Measurements from ENCODE around the gene MCTP1. TPM values are rescaled to one million over a fixed set of nuclear protein-coding genes. Genes with fewer than 3 reads are reported as not detected.
"Not testable (repeated sequence)": the region's sequence is repeated elsewhere in the genome, so short reads cannot be mapped to it uniquely, and the experiment has no call there.

Gene MCTP1
- polyA plus RNA-seq, 3 donors, result 4.2 to 5.6 (median 4.9) TPM

DNA sequence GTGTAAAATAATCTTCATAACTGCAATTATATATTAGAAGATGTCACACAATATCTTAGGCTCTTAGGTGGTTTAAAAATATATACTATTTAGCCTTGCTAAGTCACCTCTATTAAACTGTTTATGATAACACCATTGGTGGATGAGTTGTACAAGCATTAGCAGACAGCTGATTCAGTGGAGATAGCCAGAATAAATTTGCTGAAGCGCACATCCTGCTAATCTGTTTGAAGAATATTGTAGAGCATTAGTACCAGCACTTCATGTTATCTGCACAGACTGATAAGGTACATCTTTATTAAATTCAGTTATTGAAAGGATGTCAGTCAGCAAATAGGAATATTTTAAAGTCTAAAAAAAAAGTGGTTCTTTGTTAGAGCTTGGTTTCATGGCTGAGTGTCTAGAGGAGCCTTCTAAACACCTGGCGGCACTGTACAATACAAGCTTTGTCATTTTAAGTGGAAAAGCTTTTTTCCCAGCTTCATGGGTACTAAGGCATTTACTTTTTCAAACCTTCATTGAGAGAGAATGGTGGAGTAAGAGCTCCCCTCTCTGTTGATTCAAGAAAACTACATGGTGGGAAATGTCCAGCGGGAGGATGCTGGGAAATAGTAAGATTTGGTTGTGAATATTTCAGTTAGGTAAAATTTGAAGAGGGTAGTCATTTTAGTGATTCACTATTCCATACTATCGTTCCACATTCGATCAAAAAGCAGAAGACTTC, 391.3 kb downstream of the MCTP1 start:
- no peak for DNase-seq (ENCODE audit: low read depth in 3 of 3, low spot score in 2 of 3)

DNA sequence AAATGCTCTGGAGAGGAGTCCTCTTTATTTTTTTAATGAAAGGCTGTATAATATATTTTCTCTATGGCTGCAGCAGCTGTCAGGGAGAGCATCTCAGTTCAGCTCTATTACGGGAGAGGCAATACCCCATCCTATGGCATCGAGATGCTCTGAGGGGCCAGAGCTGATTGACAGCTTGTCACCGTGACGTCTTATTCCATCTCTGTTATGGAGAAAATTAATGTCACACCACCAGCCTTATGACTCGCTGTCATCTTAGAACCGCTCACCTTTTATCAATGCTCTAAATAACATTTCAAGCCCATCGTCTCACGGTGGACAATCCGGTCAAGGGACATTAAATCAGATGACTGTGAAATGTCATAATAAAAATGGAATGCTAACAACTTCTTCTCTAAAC, 392.9 kb downstream of the MCTP1 start:
- no peak for DNase-seq (ENCODE audit: low read depth in 3 of 3, low spot score in 2 of 3)

DNA sequence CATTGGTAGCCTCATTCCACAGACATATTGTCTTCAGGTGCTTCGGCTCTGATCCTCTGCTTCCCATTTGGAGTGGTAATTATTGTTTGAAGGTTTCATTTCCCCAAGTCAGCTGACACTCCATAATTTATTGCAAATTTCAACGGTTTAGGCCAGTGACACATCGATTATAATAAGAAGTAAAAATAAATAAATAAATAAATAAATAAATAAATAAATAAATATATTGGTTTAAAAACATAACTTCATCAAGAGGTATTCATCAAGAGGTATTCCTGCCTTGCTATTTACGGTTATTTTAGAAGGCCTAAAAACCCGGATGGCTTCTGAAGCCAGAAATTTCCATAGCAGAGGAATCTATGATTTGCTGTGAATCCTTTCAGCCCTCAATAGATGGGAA, 393.3 kb downstream of the MCTP1 start:
- no peak for DNase-seq (ENCODE audit: low read depth in 3 of 3, low spot score in 2 of 3)

DNA sequence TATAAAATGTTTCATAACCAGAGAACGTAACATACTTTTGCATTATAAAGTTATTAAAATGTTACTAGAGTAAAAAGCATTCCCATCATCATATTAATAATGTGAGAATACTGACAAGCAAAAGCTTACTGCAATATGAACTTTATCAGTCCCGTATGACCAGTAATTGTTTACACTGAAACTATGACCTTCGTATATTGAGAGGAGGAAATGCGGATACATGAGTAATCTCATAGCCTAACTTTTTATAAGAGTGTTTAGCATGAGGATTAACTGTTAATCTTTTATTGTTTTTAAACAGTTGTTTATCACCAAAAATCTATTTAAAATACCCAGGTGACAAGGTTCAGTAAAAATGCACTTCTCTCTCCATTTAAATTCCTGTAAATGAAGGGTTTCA, 394.0 kb downstream of the MCTP1 start:
- no peak for DNase-seq (ENCODE audit: low read depth in 3 of 3, low spot score in 2 of 3)

DNA sequence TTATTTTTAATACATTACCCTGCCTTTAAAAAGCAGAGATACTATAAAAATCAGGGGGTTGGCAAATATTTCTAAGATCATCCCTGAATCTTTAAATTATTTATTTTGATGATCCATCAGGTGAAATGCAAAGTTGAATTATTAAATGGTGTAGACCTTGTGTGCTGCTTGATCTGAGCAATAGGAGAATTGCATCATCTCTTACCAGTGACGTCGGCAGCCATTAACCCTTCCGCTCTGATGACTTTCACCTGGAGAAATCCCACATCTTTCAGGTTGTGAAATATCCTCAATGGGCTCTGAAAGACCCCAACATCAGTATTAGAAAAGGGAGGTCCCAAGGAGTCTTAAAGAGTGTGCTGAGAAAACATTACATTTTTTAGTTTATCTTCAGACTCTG, 396.2 kb downstream of the MCTP1 start:
- DNase-seq (ENCODE audit: low read depth in 3 of 3, low spot score in 2 of 3), result no peak

DNA sequence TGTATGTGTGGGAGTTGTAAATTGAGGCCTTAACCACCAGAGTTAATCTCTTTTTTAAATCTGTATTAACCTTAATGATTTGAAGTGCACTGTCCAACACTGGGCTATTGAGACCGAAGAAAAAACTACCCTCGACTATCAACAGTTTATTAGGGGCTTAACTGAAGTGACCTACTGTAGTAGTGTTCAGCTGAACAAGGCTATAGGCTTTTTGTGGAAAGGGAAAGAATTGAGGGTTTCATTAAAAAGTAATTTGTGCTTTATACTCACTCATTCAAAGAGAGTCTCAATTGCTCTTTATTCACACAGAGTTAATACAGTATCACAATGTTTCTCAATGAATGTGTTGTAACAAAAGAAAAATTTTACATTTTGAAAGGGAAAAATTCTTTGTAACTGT, 399.0 kb downstream of the MCTP1 start:
- DNase-seq (ENCODE audit: low read depth in 3 of 3, low spot score in 2 of 3), result no peak

DNA sequence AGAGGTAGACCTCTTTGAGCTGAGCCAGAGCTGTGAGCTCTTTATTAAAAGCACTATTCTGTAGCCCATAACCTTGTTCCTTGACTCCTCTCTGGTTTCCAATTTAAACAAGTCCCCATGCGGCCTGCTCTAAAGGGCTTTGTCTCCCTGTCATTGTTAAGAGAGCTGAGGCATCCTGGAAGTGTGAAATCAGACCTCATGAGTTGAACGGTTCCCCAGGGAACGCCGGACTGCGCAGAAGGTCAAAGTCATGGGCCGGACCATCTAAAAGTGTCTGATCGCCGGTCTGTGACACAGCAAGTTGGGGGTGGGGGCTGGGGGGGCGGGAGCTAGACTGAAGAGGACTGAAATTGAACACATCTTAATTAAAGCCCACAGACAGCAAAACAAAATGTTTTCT, 400.6 kb downstream of the MCTP1 start:
- peak; percentile 43 to 73 (median 59) for DNase-seq (ENCODE audit: low read depth in 3 of 3, low spot score in 2 of 3)

DNA sequence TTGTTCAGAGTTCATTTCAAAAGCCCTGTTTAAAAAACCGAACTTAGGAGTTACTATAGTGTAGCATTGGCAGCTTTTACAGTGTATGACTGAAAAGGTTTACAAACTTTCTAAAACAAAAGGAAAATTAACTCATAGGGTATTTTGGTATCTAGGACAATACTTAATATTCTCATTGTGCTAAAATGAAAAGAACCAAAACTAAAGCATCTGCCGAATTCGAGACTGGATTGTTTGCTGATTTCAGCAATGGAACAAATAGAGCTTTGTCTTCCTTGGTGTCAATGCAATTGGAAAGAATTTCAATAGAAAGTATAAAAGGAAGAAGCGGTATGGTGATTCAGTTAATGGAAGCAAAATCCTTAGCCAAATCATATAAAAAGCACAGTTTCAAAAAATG, 412.4 kb downstream of the MCTP1 start:
- DNase-seq (ENCODE audit: low read depth in 3 of 3, low spot score in 2 of 3), result no peak

DNA sequence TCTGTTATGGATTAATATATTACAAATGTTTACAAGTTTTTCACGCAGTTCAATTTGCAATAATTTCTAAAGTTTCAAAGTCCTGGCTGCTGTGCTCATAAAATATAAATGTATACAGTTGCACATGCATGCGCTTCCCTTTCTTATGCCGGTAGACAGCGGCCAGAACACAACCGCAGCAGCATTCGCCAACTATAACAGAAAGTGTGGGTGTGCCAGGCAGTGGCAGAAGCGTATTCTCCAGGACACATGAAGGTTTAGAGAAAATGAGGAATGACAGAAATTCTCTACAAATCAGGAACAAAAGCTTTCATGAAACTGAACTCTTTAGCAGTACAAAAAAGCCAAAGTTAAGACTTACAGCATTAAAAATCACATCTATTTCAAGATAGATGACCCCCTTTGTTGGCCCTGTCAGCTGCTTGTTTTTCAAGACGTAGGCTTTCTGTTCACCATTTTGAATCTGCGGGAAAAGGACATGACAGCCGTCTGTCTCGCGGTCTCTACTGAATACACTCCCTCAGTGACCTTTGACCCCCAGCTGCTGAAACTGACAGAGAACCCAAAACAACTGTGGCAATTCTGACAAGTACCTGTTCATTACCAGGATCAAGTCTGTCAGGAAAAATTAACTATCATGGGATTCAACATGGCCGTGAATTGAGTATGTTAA, 414.2 kb downstream of the MCTP1 start:
- no peak for DNase-seq (ENCODE audit: low read depth in 3 of 3, low spot score in 2 of 3)

DNA sequence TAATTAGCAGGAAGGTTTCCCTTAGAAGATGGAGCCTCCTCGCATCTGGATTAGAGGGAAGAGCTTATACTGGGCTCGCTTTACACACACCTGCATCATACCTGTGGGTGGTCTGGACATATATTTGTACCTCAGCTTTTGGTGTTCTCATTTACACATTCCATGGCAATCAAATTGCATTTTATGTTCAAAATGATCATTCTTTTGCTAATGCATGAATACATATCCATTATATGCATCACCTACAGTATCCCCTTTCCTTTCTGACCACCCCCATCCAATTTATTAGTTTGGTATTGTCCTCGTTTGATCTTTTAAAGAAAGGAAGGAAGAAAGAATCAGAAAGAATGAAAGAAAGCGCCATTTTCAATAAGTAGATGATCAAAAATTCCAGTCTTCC, 415.0 kb downstream of the MCTP1 start:
- DNase-seq (ENCODE audit: low read depth in 3 of 3, low spot score in 2 of 3), result no peak

DNA sequence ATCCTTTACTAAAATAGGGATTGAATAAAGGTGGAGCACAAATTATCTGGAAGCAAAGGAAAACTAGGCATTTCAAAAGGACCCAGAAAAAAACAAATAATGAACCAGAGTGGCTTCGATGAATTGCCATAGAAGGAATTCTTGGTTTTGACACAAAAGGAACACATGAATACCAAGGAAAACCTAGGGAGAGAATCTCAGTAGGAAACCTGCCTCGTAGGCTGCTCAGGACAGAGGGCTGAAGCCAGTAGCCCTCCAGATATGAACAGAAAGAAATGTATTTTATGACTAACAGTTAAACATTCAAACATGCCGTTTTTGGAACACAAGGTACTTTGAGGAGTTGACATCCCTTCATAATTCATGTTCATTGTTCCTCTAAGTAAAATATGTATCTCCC, 420.9 kb downstream of the MCTP1 start:
- no peak for DNase-seq (ENCODE audit: low read depth in 3 of 3, low spot score in 2 of 3)

DNA sequence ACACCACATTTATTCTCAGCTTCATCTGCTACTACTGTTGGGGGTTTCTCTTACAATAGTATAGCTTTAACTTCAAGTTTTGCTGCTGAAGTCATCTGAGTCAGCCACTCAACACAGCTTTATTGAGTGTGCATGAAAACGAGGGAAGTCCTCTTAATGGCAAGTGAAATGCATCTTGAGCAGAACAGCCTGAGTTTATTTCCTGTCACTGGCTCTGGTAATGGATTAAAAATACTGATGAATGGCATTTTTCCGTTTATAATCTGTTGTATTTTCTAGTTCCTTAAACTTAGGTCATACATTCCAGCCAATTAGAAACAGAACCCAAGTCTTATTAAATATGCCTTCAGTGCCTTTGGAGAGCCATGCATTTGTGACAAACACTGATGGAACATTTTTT, 427.8 kb downstream of the MCTP1 start:
- no peak for DNase-seq (ENCODE audit: low read depth in 3 of 3, low spot score in 2 of 3)

DNA sequence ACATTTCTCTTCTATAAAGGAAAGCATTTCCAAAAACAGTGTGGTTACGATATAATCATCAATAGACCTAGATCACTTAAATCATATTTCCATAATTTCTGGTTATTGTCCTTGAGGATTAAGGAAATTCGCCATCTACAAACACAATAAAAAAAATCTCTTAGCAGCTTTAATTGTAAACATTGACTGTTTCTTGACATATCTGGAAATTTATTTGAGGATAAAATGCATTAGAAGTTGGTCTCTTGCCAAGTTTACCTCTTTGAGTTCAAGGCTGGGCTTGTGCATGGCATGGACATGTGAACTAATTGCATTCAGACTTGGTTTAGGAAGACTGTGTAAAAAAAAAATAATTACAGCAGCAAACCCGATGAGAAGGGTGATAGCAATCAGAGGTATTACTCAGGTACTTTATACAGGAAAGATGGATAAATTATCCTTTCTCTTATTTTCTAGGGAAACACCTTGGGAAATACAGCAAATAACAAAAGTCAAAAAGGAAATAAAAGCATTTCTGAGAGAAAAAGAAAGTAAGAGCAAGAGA, 428.6 kb downstream of the MCTP1 start:
- no peak for DNase-seq (ENCODE audit: low read depth in 3 of 3, low spot score in 2 of 3)

DNA sequence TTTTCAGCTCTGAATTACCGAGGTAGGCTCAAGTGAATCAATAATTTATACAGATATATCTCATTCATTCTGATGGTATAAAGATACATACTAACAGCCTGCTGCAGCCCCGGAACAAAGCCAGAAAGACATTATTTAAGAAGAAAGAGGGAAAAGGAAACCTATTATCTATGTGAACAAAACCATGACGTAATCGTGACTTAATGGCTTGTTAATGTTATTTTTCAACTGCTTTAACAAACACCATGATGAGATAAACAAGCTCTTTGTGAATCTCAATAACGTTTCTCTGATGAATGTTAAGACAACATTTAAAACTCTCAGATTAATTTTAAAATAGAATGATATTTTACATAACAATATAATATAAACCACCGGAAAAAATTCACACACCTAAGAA, 429.4 kb downstream of the MCTP1 start:
- no peak for DNase-seq (ENCODE audit: low read depth in 3 of 3, low spot score in 2 of 3)

DNA sequence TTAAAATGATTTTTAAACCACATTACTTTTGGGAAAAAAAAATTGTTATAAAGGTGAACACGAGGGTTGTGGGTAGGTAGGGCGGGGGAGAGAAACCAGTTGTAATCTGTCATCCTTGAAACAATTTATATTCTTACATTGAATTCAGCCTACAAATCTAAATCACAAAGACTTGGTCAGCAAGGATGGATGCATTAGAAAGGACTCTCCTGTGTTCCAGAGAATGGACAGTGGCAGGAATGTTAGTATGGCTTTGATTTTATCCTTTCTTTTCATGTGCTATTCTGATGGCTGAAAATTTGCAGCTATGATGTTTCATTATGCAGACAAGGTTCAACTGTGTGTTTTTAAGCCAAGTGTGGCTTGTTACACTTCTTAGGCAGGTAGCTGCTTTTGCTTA, 431.8 kb downstream of the MCTP1 start:
- no peak for DNase-seq (ENCODE audit: low read depth in 3 of 3, low spot score in 2 of 3)

DNA sequence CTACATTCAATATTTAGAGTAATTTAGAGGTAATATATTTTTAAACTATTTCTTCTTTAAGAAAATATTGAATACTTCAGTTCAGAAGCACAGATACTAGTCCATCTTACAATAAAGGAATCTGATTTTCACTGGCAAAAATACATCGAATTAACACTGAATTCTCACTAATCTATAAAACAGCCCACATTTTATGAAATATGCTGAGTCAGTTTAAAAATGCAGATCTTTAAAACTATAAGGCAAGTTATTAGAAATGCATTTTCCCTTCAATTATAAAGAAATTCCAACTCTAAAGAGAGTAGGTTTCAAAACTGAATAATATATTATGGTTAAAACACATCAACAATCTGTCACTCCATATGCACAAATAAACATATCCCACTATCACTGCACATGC, 433.9 kb downstream of the MCTP1 start:
- no peak for DNase-seq (ENCODE audit: low read depth in 3 of 3, low spot score in 2 of 3)

DNA sequence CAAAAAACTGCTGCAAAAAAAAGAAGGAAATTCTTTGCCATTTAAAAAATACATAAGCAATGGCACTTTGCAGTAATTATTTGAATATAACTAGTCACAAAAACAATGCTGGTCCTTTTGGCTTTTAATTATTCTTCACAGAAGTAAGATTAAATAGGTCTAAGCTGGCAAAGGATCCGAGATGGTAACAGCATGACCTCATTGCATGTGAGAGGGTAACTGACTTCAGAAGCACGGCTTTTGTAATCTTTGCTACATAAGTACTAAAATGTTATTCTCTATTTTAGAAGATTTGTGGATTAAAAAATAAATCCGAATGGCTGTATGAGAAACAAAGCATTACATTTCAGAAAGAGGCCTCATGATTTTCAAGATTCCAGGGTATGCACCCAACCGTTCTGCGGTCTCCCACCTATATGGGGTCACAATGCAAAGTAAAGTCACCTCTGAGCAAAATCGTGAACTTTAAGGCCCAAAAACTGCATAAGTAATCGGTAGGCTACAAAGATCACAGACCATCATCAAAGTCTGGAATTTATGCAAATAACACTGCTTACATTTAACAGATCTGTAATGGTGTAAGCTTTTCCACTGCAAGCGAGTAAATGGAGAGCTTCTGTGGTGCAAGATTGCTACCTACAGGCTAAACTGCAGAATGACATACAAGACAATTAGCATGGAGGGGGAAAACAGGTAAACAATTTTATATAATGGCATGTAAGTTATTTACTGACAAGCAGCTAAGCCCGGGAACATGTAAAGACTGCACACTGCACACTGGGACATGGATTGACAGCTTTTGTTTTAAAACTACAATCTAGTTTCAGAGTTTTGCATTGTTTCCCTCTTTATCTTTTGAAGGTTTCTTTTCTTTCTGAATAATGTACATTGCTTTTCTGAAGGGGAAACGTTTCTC, 434.8 kb downstream of the MCTP1 start:
- peak; percentile 33 to 52 (median 49) for DNase-seq (ENCODE audit: low read depth in 3 of 3, low spot score in 2 of 3)

DNA sequence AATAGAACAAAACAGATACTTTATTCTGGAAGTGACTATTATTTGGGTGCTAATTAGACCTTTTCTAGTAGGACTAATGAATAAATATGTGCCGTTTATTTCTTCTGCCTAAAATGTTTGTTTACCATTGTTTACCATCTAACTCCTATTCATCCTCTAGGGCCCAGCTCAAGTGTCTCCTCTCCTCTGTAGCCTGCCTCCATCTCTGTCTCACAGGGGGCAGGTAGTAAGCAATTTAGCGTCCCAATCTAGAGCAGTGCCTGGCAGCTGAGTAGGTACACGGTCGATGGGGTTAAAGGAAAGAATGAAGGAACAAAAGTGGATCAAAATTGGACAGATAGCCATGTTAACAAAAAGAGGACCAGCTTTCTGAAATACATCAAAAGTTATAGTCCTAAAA, 435.6 kb downstream of the MCTP1 start:
- DNase-seq (ENCODE audit: low read depth in 3 of 3, low spot score in 2 of 3), result no peak

DNA sequence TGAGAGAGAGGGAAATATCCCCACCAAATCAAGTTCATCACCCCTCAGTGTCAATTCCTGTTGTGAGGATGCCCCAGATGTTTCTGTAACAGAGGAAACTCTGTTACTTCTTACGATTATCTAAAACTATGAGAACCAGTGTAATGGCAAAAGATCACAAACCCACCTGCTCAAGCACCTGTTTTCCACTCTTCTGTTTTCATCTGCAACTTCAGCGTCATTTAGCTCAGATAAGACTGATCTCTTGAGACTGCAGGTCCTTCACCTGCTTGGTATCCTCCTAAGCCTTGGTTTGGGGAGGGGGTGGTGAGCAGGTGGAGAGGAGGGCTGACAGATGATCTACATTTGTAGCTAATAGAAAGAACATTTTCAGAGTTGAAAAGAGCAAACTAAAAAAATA, 437.2 kb downstream of the MCTP1 start:
- no peak for DNase-seq (ENCODE audit: low read depth in 3 of 3, low spot score in 2 of 3)

DNA sequence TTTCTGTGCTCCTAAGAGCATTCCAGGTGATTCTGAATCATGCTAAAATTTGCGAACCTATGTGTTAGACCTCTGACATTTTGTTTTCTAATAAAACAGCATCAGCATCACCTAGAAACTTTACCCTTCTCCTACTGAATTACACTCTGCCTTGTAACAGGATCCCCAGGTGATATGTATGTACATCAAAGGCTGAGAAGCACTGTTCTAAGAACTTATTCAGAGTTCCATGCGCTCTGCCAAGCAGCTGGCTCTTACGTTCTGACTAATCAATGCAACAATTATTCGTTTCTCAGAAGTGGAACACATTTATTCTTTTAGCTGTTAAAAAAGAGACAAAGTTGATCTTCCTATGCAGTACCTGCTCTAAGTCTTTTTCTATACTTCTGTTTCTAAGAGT, 437.9 kb downstream of the MCTP1 start:
- no peak for DNase-seq (ENCODE audit: low read depth in 3 of 3, low spot score in 2 of 3)

DNA sequence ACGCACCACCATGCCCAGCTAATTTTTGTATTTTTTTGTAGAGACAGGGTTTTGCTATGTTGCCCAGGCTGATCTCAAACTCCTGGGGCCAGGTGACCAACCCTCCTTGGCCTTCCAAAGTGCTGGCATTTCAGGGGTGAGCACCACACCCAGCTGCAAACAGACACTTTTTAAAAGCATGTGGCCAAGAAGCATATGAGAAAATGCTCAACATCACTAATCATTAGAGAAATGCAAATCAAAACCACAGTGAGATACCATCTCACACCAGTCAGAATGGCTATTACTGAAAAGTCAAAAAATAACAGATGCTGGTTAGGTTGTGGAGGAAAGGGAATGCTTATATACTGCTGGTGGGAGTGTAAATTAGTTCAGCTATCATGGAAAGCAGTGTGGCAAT, 439.2 kb downstream of the MCTP1 start:
- not testable (repeated sequence) for DNase-seq (ENCODE audit: low read depth in 3 of 3, low spot score in 2 of 3)

Measured in right renal cortex interstitium (tissue), 3 donors.